GM18519 (cell line): ENCODE results near the gene PRICKLE1.
A peak's percentile ranks its signal among the peaks of the same experiment; 100 is the strongest.

Source experiments
- ATAC-seq: cut with Tn5 transposase; IDR thresholded peaks from one replicate; pipeline ENCODE4 v1.9.1; 2021; ENCODE audit warnings: mild to moderate bottlenecking, moderate library complexity; ENCODE audit not compliant: unreplicated experiment, low FRiP score

Gene PRICKLE1

GRCh38 chr12:42498549-42499247 is 90.8 kb downstream of the PRICKLE1 start:
- ATAC-seq, result no peak

DNA sequence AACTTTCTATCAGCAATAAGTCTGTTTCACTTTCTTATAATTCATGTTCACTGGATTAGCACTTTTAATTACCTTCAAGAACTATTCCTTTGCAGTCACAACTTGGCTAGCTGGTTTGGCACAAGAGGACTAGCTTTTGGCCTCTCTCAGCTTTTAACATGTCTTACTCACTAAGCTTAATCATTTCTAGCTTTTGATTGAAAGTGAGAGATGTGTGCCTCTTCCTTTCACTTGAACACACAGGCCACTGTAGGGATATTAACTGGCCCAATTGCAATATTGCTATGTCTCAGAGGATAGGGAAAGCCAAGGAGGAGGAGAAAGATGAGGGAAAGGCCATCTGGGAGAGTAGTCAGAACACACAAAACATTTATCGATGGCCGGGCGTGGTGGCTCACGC is 92.7 kb downstream of the PRICKLE1 start:
- ATAC-seq, result no peak

DNA sequence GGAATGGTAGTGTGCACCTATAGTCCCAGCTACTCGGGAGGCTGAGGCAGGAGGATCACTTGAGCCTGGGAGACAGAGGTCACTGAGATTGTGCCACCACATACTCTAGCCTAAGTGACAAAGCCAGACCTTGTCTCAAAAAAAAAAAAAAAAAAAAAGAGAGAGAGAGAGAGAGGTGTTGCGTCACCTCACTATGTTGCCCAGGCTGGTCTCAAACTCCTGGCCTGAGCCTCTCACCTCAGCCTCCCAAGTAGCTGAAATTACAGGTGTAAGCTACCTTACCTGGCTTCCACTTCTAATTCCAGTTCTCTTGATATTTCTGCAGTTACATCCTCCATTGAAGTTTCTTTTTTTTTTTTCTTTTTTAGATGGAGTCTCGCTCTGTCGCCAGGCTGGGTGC is 94.3 kb downstream of the PRICKLE1 start:
- ATAC-seq, result no peak

DNA sequence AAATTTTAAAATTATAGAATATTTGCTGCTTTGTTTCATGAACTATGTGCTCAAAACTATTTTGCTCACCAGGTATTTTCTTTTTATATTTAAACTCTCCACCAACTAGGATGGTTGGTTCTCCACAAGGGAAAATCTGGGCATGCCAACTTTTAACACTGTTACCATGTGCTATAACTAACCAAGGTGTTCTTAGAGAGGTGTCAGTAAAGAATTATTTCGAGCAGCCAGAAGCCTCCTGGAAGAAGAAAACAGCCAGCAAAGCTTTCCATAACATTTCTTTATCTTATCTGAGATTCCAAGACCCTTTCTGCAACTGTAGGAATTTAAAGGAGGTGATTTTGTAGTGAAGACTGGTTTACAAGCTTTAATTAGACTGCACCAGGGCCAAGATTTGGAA is 97.3 kb downstream of the PRICKLE1 start:
- ATAC-seq, result no peak

- no peak for ATAC-seq
Observed at GRCh38 chr12:42490261-42490842, 99.2 kb downstream of the PRICKLE1 start.

DNA sequence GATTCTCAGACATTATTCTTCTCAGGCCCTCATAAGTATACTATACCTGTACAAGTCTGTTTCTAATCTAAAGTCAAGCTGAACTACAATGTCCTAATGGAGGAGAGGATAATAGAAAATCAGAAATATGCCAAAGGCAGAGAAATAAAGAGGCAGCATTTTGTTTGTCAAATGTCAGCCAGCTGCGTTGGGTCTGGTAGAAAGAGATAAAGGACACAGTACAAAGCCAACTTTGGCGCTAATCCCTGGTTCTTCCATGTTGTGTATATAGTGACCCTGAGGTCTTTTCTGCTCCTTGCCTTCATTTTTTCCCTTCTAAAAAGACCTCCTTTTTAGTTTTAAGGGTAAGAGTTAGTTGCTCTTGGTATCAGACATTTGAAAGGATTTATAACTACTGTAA is 103.1 kb downstream of the PRICKLE1 start:
- no peak for ATAC-seq

- ATAC-seq, result no peak
Observed at GRCh38 chr12:42485823-42486222, 103.7 kb downstream of the PRICKLE1 start.

DNA sequence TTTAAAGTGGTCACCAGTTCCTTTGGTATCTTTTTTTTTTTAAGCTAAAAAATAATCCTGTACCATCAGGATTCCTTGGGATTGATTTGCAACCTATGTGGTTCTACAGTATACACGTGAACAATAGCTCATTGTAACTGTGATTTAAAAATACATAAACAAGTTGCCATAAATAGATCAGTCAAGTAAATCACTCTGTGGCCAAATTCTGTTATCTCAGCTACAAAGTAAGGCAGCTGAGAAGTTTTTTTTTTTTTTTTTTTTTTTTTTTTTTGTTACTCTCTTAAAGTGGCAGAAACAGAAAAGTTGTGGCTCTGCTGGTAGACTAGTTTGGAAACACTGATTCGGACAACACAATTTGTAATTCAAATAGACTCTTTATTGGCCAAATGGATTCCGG is 104.5 kb downstream of the PRICKLE1 start:
- ATAC-seq, result no peak

GRCh38 chr12:42483521-42483790 is 106.1 kb downstream of the PRICKLE1 start:
- ATAC-seq, result peak; percentile 14

DNA sequence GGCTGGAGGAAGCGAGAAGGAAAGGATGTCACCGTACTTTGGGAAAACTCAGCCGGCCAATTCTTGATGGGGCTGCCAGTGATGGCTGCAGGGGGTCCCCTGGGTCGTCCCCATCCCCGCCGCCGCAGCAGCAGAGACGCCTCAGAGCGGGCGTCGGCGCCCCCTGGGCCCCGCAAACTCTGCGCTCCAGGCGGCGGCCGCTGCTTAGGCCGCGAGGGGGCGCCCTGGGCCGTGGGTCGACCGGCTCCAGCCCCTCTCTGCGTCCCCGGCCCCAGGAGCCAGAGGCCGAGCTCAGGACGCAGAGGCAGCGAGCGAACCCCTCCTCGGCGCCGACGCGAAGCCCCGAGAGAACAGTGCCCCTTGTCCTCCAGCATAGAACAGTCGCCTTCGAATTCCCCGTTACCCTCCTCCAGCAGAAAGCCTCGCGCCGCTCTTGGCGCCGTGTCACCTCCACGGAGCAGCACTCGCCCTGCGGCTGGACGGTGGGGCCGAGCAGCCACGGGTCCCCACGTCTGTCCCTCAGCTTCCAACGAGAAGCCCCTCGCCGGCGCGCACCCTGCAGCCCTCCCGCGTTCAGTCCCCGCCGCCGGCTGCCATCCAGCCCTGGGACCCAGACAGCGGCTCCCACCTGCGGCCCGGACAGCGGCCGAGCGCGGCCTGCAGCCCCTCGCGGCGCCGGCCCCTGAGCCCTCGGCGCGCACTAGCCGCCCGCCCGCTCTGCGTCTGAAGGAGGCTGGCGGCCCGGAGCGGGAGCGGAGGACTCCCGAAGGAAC is 106.6 kb downstream of the PRICKLE1 start:
- ATAC-seq, result peak; percentile 63

DNA sequence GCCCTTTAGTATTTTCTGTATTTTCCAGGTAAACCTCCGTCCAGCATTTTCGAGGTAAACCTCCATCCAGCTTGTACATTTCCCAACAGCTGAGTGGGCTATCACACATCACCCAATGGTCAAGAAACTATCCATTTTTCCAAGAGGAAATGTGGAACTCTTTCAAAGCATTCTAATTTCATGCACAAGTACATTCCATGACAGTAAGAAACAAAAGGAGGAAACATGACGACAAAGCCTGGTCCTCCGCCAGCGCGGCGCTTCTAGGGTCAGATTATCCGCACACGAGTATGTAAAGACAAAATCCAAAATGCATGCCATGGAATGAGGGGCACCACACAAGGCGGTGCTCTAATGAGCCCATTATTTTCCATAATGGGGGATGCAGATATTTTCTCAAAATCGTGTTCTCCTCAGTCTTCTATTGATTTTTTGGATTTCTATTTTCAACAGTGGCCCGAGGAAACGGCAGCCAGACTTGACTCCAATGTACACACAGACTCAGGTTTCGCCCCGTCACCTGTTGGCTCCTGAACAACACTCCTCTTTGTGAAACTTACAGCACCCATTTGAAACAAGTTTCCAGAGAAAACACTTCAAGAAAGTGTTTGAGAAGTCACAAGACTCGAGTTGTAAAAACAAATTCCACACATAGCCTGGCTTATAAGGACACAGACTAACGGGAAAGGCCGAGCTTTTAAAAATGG is 107.4 kb downstream of the PRICKLE1 start:
- no peak for ATAC-seq

DNA sequence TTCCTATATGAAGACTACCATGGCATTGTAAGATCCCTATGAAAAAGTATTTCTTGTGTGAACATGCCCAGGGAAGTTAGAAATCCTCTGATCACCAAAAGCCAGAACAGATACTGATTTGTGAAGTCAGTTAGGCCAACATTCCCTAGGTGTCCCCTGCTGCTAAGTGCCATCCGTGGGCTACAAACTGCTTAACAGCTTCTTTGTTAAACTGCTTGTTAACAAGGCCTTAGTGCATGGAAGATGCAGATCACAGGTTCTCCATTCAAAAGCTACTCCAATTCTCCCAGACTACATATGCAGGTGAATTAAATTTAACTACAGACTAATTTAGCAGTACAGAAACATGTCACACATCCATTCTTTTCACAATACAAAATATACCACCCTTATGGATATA is 108.2 kb downstream of the PRICKLE1 start:
- ATAC-seq, result no peak

DNA sequence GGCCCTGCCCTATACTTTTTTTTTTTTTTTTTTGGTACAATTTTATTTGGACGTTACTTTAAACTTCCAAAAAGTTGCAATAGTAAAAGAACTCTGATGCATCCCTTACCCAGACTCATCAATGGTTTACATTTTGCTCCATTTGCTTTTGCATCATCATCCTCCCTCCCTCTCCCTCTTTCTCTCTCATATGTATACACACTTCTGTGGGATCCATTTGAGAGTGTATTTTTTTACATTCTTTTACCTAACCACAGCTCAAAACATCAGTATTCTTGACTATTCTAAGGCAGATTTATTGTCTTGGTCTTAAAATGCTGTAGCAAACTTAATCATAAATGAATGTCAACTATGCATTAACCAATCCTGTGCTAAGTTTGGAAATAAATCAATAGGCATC is 111.6 kb downstream of the PRICKLE1 start:
- ATAC-seq, result no peak

- ATAC-seq, result no peak
Observed at GRCh38 chr12:42475106-42475505, 114.4 kb downstream of the PRICKLE1 start.

GRCh38 chr12:42474391-42474790 is 115.2 kb downstream of the PRICKLE1 start:
- no peak for ATAC-seq

- ATAC-seq, result no peak
Observed at GRCh38 chr12:42473561-42473960, 116.0 kb downstream of the PRICKLE1 start.

DNA sequence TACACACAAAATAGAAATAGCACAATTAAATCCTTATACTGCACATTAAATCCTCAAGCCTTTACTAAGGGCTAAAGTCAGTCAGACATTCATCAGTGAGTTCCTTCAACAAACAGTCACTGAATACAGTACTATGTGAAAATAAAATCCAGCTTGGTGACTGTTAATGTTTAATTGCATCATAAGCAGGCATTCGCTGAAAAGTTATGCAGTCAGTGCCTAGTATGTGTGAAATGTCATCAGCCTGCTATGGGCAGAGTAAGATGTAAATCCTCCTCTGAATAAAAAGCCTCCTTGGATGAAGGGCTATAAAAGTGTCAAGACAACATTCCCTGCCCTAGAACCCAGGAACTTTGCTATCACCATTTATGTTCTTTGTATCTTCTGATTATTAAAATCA is 116.4 kb downstream of the PRICKLE1 start:
- ATAC-seq, result no peak

DNA sequence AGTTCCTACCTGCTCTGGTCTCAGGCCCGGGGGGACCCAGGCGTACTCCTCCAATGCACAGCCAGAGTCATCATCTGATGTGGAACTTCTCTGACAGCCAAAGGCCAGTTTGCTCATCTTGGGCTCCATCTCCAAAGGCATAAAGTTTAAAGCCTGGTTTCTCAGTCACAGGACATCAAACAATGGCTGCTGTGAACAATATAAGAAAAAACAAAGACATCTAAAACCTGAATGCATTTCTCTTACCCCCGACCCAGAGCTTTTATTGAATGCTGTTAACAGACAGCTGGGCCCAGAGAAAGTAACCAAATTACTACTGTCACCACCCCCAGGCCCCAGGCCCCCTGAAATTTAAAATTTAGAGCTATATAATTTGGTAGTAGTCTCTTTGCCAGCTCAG is 117.2 kb downstream of the PRICKLE1 start:
- ATAC-seq, result no peak

DNA sequence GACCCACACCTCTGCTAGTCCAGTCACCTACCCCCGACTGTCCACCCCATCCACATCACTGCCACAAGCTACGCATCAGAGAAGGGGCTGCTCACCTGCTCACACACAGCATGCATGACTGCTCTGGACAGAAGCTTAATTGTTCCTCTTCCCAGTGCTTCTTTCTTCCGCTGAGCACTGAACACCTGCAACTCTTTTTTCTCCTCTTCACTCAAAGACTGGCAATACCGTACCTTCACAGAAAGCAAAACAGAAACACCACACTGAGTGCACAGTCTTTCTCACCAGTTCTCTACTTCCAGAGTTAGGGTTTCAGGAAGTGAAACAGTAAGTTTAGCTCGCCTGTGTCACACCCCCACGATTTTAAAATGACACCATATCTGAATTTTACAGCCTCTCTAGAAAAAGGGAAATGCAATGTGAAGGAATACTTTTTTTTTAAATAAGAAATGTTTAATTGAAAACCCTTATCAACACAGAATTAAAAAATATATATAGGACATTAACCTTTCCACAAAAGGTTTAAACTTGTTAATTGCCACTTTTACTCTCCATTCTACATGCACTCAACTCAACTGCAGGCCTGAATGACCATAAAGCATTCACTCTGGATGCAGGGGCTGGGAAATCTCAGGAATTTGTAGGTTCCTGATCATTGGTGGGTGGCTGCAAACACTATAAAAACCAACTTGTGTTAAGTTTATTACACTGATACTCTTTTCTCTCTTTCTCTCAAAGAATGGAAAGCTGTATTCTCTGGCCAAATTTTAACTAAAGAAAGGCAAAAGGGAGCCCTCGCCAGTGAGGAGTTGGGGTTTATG is 120.0 kb downstream of the PRICKLE1 start:
- ATAC-seq, result peak; percentile 97

- no peak for ATAC-seq
Observed at GRCh38 chr12:42468921-42469320, 120.6 kb downstream of the PRICKLE1 start.
